EL (cell line): ENCODE data around the gene CAND2.
"Not testable (repeated sequence)": the region's sequence is repeated elsewhere in the genome, so short reads cannot be mapped to it uniquely, and the experiment has no call there.

ENCODE experiments used
- DNase-seq: peaks from one replicate; pipeline ENCODE4 v3.0.0-alpha.2; 2016

CAND2 gene

GRCh38 chr3:12772462-12772861, 24.0 kb upstream of the CAND2 start:
- no peak for DNase-seq

DNA sequence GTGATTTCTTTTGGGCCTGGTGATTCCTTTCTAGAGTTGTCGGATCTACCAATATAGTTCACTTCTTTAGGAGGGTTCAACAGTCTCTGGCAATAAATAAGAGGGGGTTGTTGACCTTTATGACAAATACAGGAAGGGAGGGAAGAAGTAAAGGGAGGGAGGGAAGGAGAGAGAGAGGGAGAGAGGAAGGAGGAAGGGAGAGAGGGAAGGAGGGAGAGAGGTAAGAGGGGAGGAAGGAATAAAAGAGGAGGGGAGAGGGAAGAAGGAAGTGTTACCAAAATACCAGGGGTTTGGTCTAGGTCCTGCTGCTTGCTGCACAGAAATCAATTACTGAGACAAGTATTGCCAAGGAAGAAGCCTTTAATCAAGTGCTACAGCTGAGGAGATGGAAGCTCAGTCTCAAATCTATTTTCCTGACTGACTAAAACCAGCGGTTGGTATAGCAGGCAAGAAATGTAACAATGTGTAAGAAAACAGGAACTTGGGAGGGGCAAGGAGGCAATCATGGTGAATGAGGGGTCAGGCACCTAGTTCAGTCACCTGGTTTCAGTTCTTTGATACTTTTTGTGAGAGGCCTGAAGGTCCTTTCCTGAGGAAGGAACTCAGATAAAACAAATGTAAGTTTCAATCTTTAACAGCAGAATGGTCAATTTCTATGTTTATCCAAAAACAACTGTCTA, 23.3 kb upstream of the CAND2 start:
- DNase-seq, result no peak

DNA sequence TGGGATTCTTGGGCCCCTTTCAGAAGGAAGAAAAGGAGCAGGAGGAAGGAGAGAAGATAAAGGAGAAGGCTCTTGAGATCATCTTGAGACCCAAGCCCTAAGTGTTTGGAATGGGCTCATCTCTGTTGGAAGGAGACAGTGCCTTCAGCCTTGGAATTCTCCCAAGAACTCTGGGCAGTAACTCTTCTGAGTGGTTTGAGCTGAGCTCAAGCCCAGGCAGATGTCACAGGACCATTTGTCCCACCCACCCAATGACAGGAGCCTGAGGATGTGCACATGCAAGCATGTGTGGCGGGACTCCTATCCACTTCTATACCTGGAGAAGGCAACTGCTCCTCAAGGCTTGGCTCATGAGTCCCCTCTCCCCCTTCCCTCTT, 22.8 kb upstream of the CAND2 start:
- DNase-seq, result no peak

DNA sequence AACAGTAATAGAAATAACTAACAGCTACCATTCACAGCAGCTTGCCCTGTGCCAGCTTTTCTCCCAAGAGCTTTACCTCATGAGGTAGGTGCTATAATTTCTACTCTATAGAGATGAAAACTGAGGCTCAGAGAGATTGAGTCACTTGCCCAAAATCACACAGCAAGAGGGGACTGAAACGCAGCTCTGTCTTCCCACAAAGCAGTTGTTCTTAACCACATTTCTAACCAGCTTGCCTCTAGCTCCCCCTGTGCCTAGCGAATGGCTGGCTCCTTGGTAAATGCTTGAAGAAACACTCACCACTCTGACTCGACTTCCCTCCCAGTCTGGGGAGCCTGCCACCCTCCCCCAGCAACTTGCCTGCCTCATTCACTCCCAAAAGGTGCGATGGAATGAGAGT, 21.9 kb upstream of the CAND2 start:
- no peak for DNase-seq

DNA sequence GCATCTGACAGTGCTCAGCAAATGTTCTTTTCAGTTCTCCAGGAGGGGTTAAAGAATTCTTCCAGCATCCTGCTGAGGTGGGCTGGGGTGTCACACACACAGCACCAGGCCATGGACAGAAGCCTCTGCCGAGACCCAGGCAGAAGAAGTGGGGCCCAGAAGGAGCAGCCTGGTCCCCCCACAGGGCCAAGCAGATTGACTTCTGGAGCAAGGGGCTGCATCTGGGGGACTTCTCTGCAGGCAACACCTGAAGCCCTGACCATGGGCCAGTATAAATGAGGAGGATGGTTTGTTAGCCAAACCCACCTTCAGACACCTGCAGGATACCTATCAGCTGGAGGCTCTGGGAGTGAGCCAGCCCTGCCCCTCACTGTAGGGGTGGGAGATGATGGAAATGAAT, 21.3 kb upstream of the CAND2 start:
- no peak for DNase-seq

GRCh38 chr3:12775970-12776369, 20.5 kb upstream of the CAND2 start:
- not testable (repeated sequence) for DNase-seq

- DNase-seq, result no peak
Observed at GRCh38 chr3:12777171-12777570, 19.3 kb upstream of the CAND2 start.

DNA sequence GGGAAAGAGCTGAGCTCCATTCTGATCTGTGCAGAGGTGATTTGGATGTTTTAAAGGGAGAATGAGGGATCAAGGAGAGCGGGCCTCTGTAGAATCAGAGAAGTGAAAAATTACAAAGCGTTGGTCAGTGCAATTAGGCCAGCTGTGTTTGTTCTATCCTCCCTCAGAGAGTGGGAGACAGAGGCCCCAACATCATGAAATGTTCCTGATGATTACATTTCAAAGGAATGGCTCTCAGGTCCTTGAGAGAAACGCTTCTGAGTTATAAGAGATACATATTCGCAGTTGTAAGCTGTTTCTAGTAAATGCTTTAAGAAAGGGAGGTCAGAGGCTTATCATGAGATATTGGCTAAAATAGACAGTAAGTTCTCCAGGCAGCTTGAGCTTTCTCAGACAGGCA, 15.7 kb upstream of the CAND2 start:
- DNase-seq, result no peak

DNA sequence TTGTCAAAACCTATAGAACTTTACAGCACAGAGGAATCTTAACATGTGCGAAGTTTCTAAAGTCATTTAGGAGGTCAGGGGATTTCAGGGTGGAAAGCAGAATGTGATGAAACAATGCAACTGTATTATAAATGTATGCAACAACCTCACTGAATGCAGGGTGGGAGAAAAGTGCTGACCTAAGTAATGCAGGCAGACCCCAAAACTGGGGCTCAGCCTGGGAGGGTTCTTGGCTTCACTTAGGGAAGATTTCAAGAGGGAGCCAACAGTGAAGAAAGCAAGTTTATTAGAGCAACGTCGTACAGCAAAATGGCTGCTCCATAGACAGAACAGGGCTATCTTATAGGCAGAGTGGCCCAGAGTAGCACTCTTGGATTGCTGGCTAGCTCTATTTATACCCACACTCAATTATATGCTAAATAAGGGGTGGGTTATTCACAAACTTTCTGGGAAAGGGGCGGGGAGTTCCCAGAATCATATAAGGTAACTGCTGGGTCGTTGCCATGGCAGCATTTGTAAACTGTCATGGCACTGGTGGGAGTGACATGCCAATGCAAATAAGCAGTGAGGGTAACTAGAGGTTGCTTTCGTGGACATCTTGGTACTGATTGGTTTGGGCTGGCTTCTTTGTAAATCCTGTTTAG, 14.2 kb upstream of the CAND2 start:
- no peak for DNase-seq

GRCh38 chr3:12785096-12785495, 11.4 kb upstream of the CAND2 start:
- DNase-seq, result no peak

DNA sequence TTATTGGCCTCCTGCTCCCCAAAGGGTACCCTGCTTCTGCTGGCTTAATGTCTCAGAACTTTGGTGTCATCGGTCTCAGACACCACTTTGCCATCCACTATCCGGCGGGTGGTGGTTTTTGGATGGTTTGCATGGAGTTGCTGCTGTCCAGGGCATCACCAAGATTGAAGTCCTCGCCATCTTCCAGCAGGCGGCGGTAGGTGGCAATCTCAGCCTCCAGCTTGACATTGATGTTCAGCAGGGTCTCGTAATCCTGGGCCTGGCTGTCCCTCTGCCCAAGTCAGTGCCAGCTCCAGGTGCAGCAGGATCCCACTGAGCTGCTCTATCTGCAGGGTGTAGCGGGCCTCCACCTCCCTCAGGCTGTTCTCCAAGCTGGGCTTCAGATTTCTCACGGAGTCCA, 9.1 kb upstream of the CAND2 start:
- DNase-seq, result peak; percentile 55

- DNase-seq, result not testable (repeated sequence)
Observed at GRCh38 chr3:12787967-12788690, 8.4 kb upstream of the CAND2 start.

DNA sequence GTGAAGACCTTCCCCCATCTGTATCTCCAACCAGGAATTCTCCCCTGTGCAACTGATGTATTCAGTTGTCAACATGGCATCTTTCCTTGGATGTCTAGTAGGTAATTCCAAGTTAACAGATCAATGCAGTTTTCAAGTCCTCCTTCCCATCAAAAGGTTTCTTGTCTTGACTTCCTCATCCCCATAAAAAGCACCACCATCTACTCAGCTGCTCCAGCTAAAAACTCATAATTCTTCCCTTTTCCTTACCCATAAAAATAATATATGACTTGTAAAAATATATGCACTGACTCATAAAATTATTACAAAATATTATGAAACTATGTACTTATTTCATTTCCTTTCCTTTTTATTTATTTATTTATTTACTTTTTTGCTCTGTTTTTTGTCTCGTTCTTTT, 5.0 kb upstream of the CAND2 start:
- DNase-seq, result no peak

- no peak for DNase-seq
Observed at GRCh38 chr3:12793701-12794100, 2.8 kb upstream of the CAND2 start.

DNA sequence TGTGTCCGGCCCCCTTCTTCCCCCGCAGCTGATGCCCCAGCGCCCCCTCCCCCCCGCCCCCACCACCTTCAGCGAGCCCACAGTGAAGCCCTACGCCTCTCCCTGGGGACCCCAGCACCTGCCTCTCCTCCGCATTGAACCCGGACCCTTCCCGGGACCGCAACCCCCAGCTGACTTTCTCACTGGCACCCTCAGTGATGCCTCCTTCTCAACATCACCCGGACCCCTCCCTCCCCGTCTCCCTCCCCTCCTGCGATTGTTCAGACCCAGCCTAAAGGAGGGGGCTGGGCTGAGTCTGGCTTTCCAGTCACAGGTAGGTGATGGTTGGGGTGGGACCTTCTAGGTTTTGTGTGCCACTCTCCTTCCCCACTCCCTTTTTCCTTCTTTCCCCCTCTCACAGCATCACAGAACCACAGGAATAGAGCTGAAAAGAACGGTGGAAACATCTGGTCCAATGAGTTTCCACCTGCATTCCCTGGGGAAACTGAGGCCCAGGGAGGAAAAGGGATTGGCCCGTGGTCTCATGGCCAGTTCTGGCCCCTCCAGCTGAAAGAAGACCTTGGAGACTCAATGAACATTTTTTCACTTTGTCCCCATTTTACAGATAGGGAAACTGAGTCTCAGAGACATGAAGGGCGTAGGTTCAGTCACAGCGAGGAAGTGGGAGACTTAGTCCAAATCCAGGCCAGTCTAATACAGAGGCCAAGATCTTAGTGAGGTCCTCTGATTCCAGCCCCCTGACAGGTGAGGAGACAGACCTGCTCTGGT, 828 bp downstream of the CAND2 start:
- no peak for DNase-seq

DNA sequence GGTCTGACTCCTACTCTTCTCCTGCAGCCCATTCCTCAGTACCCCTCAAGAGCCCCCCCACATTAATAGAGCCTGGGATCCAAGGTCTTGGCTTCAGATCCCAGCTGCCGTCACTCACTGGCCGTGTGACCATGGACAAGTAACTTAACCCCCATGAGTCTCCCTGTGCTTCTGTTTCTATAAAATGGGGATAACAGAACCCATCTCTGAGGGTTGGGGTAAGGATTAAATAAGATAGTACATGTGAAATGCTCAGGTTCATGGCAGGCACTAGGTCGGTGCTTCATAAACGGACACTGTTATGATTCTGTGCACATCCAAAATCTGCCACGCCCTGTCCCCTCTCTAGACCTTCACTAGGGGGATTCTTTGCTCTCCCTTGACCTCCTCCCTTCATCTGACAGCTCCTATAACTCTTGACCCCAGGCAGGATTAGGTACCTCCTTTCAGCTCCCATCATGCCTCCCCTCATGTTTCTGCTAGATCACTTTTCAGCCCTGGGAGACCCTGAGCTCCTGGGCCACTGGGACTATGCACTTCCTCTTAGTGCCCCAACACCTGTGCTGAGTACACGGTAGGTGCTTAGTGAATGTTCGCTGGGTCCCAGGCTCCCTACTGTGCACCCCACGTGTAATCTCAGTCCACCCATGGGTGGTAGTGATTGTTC, 1.5 kb downstream of the CAND2 start:
- DNase-seq, result no peak

DNA sequence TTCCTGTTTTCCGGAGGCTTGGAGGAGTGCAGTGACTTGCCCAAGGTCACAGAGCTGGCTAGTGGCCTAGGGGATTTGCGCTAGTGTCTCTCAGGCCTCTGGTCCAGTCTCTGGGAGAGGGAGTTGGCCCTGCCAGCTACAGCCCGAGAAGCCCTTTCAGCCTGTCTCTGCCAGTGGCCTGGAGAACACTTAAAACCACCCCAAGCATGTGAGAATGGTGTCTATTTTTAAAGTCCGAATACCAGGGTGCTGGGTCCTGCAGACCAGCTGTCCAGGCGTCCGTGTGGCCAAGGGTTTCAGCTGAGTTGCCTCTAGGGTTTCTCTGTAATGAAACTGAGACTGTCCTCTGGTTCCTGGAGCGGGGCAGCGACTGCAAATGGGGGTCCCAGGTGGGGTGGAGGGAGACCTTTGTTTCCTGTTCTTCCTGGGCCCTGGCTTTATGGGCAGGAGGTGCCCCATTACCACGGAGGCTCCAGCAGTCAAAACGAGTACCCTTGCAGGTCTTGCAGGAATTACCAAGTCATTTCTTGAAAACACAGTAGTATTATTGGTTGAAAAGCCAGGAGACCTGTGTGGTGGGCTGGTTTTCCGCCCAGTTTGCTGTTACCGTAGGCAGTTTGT, 2.2 kb downstream of the CAND2 start:
- no peak for DNase-seq

- DNase-seq, result no peak
Observed at GRCh38 chr3:12799525-12800440, 3.3 kb downstream of the CAND2 start.

- DNase-seq, result no peak
Observed at GRCh38 chr3:12803371-12803770, 6.9 kb downstream of the CAND2 start.

GRCh38 chr3:12807066-12807465, 10.6 kb downstream of the CAND2 start:
- DNase-seq, result no peak

DNA sequence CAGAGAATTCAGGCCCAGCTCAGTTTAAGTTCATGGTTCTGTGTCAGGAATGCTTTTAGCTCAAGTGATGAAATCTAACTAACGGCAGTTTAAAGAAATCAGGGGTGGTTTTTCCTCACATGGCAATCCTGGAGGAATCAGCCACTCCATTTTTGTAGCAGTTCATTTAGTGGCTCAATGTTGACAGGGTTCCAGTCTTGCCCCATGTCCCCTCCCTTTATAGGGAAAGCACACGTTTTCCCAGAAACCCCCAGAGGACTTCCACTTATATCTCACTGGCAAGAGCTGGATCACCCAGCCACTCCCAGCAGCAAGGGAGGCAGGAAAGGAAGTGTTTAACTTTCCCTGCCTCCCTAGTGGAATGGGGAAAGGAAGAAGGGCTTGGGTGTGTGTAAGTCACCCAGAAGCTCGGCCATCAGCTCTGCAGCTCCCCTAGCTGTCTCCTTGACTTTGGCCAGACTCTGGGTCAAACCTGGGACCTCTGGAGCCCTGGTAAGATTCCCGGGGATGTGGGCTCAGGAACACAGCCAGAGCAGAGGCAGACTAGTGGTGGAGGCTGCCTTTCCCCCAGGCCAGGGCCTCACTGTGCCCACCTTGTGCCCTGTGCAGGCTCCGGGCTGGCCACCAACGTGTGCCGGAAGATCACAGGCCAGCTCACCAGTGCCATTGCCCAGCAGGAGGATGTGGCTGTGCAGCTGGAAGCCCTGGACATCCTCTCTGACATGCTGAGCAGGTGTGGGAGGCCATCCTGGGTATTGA, 11.3 kb downstream of the CAND2 start:
- DNase-seq, result no peak
